PFSK-1 (cell line): ENCODE results near the gene QPCT.

Experiments used
- FOXP2 ChIP-seq: optimal IDR thresholded peaks from 2 replicates; pipeline ENCODE3; 2011; ENCODE audit warnings: borderline replicate concordance, control low read depth, inconsistent platforms; ENCODE audit not compliant: insufficient read depth; ENCODE audit errors: extremely low read length, extremely low read depth
- POLR2AphosphoS5 ChIP-seq: IDR thresholded peaks from 2 replicates; pipeline ENCODE4 v1.6.1; 2012; ENCODE audit warnings: low read depth, mild to moderate bottlenecking, control low read depth, low read length, moderate library complexity
- REST ChIP-seq, 2 experiments: IDR thresholded peaks; 2 replicates each; pipeline versions ENCODE4 v1.6.1 to v1.8.0; 2011 to 2012; ENCODE audit warnings: low read depth in 2 of 2, low read length in 2 of 2, control low read depth in 1 of 2, inconsistent platforms in 1 of 2, mild to moderate bottlenecking in 1 of 2, moderate library complexity in 1 of 2; ENCODE audit not compliant: insufficient read depth in 1 of 2
- SIN3A ChIP-seq: IDR thresholded peaks from 2 replicates; pipeline ENCODE4 v1.6.1; 2012; ENCODE audit warnings: mild to moderate bottlenecking, low read length, moderate library complexity, borderline replicate concordance; ENCODE audit not compliant: insufficient read depth
- TAF1 ChIP-seq: IDR thresholded peaks from 2 replicates; pipeline ENCODE4 v1.6.1; 2012; ENCODE audit warnings: low read length, control low read depth, borderline replicate concordance; ENCODE audit not compliant: insufficient read depth

The QPCT gene

GRCh38 chr2:37325625-37326071, 18.8 kb upstream of the QPCT start:
- TF ChIP-seq FOXP2 (no peak), REST (IDR thresholded peaks at IDR 0.05; ENCODE audit: insufficient read depth in 1 of 2, low read depth in 2 of 2, low read length in 2 of 2) (no peak), SIN3A (no peak), TAF1 (no peak), POLR2AphosphoS5 (no peak)

- TF ChIP-seq SIN3A: no peak
- TF ChIP-seq REST (IDR thresholded peaks at IDR 0.05; ENCODE audit: insufficient read depth in 1 of 2, low read depth in 2 of 2, low read length in 2 of 2): no peak
- no peak for TF ChIP-seq TAF1
- no peak for TF ChIP-seq POLR2AphosphoS5
- no peak for TF ChIP-seq FOXP2
These were observed 18.1 kb upstream of the QPCT start for GRCh38 chr2:37326285-37326684.

GRCh38 chr2:37326866-37327634, 17.4 kb upstream of the QPCT start:
- TF ChIP-seq SIN3A (no peak), TAF1 (no peak), REST (IDR thresholded peaks at IDR 0.05; ENCODE audit: insufficient read depth in 1 of 2, low read depth in 2 of 2, low read length in 2 of 2) (no peak), FOXP2 (no peak), POLR2AphosphoS5 (no peak)

- TF ChIP-seq SIN3A: no peak
- TF ChIP-seq FOXP2: no peak
- TF ChIP-seq TAF1: no peak
- no peak for TF ChIP-seq REST (IDR thresholded peaks at IDR 0.05; ENCODE audit: insufficient read depth in 1 of 2, low read depth in 2 of 2, low read length in 2 of 2)
- no peak for TF ChIP-seq POLR2AphosphoS5
These were observed 13.7 kb upstream of the QPCT start for GRCh38 chr2:37330681-37331080.

- no peak for TF ChIP-seq REST (IDR thresholded peaks at IDR 0.05; ENCODE audit: insufficient read depth in 1 of 2, low read depth in 2 of 2, low read length in 2 of 2)
- no peak for TF ChIP-seq POLR2AphosphoS5
- TF ChIP-seq TAF1: no peak
- TF ChIP-seq FOXP2: no peak
- no peak for TF ChIP-seq SIN3A
These were observed 11.9 kb upstream of the QPCT start for GRCh38 chr2:37332560-37332959.
